HFFc6 (cell line): ENCODE results near the gene BCAP31. TPM values are rescaled to one million over a fixed set of nuclear protein-coding genes. Genes with fewer than 3 reads are reported as not detected.
"Not testable (repeated sequence)": the region's sequence is repeated elsewhere in the genome, so short reads cannot be mapped to it uniquely, and the experiment has no call there.

Experiments used
- DNase-seq: peaks from one replicate; pipeline ENCODE4 v3.0.0-alpha.2; 2018
- H3K27ac Mint-ChIP-seq: 2 replicates; pipeline ENCODE4 v1.8.0; 2020; ENCODE audit warnings: mild to moderate bottlenecking, mixed read lengths
- H3K27me3 Mint-ChIP-seq: 2 replicates; pipeline ENCODE4 v1.8.0; 2021; ENCODE audit warnings: mild to moderate bottlenecking, moderate library complexity, mixed read lengths; ENCODE audit not compliant: insufficient read depth
- H3K36me3 Mint-ChIP-seq: 2 replicates; pipeline ENCODE4 v1.8.0; 2021; ENCODE audit warnings: low read depth, mixed read lengths
- H3K4me1 Mint-ChIP-seq: 2 replicates; pipeline ENCODE4 v1.8.0; 2020; ENCODE audit warnings: low read depth, mixed read lengths
- H3K4me3 Mint-ChIP-seq: 2 replicates; pipeline ENCODE4 v1.8.0; 2020; ENCODE audit warnings: mild to moderate bottlenecking, moderate library complexity, mixed read lengths
- H3K9me3 Mint-ChIP-seq: 2 replicates; pipeline ENCODE4 v1.8.0; 2020; ENCODE audit warnings: mild to moderate bottlenecking, mixed read lengths
- total RNA-seq, 6 experiments: library from RNA; stranded (reverse); fragmentation: NEBNext Ultra II Directional; extraction: Animal tissue kit (Norgen Biotek cat#: 25700); gene quantifications; 2 replicates in 1 of 6; 3 replicates in 5 of 6; pipeline ENCODE4 v1.2.3, GENCODE V29; 2021
- TF ChIP-seq, protein P1 (sequence below): fragments of 200-600 bp; sonication (generic); IDR thresholded peaks from 2 replicates; pipeline ENCODE4 v1.5.0; 2021; ENCODE audit warnings: antibody characterized with exemption, mild to moderate bottlenecking

Gene BCAP31
- total RNA-seq, 6 experiments from 2014 or later: 203 to 295 (median 218) TPM

DNA sequence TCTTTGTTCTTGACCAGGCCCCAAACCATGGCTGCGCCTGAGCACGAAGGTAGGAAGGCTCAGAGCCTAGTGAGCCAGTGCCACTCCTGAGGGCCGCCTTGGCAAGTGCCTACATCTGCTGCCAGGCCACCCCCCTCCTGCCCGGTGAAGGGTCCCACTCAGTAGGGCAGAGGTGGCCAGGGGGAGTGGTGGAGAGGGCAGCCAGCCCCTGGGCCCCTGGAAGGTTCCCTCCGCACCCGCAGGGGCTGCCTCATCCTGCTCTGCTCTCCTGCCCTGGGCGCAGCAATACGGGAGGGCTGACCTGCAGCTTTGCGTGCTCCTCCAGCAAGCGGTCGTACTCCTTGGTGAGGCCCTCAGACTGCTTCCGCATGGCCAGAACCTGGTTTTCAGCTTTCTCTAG is 22.5 kb downstream of the BCAP31 start:
- H3K4me3 Mint-ChIP-seq: no peak overlapping the region
- no peaks in the 10 kb centered on the region for H3K36me3 Mint-ChIP-seq
- H3K27me3 Mint-ChIP-seq: peaks cover 1% of the 10 kb centered on the region
- peaks cover 8% of the 10 kb centered on the region; the same call in 1 of the 2 replicates for H3K4me1 Mint-ChIP-seq
- no peaks in the 10 kb centered on the region for H3K9me3 Mint-ChIP-seq
- H3K27ac Mint-ChIP-seq: no peak overlapping the region
- DNase-seq: no peak
- TF ChIP-seq, protein P1, sequence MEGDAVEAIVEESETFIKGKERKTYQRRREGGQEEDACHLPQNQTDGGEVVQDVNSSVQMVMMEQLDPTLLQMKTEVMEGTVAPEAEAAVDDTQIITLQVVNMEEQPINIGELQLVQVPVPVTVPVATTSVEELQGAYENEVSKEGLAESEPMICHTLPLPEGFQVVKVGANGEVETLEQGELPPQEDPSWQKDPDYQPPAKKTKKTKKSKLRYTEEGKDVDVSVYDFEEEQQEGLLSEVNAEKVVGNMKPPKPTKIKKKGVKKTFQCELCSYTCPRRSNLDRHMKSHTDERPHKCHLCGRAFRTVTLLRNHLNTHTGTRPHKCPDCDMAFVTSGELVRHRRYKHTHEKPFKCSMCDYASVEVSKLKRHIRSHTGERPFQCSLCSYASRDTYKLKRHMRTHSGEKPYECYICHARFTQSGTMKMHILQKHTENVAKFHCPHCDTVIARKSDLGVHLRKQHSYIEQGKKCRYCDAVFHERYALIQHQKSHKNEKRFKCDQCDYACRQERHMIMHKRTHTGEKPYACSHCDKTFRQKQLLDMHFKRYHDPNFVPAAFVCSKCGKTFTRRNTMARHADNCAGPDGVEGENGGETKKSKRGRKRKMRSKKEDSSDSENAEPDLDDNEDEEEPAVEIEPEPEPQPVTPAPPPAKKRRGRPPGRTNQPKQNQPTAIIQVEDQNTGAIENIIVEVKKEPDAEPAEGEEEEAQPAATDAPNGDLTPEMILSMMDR: no peak

- H3K4me1 Mint-ChIP-seq: peaks cover 8% of the 10 kb centered on the region; the same call in 1 of the 2 replicates
- TF ChIP-seq, protein P1: no peak
- no peaks in the 10 kb centered on the region for H3K36me3 Mint-ChIP-seq
- H3K9me3 Mint-ChIP-seq: no peaks in the 10 kb centered on the region
- no peak overlapping the region for H3K4me3 Mint-ChIP-seq
- peaks cover 1% of the 10 kb centered on the region; the same call in 1 of the 2 replicates for H3K27me3 Mint-ChIP-seq
- peak overlapping the region; percentile 48 for H3K27ac Mint-ChIP-seq
- no peak for DNase-seq
Observed at GRCh38 chrX:153700967-153701366, 23.2 kb downstream of the BCAP31 start.

DNA sequence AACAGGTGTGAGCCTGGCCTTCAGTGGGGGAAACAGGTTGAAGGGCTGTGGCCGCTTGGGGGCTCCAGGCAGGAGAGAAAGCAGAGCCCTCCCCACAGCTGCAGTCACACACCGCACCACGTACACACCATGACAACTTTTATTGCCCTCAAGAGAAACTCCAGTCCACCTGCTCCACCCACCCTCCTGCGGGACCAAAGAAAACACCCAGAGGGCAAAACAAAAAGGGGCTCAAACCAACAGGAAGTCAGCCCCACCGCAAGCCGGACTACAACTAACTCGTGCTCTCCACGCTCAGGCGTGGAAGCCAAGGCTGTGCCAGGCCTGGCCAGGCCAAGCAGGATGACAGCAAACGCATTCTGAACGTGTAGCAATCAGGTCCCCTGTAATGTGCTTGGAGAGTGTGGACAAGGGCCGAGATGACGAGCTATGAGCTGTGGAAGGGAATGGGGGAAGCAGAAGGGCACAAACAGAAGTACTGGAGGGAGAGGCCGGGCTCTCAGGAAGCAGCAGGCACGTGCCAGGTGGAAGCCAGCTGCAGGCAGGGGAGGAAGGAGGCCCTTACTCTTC is 23.7 kb downstream of the BCAP31 start:
- H3K9me3 Mint-ChIP-seq: no peaks in the 10 kb centered on the region
- TF ChIP-seq, protein P1: no peak
- H3K4me3 Mint-ChIP-seq: no peak overlapping the region; the same call in 1 of the 2 replicates
- peaks cover 1% of the 10 kb centered on the region; the same call in 1 of the 2 replicates for H3K27me3 Mint-ChIP-seq
- no peak for DNase-seq
- H3K36me3 Mint-ChIP-seq: no peaks in the 10 kb centered on the region
- peaks cover 8% of the 10 kb centered on the region; the same call in 1 of the 2 replicates for H3K4me1 Mint-ChIP-seq
- H3K27ac Mint-ChIP-seq: peak overlapping the region; percentile 48

- DNase-seq: not testable (repeated sequence)
Observed at GRCh38 chrX:153699784-153700371, 24.3 kb downstream of the BCAP31 start.

DNA sequence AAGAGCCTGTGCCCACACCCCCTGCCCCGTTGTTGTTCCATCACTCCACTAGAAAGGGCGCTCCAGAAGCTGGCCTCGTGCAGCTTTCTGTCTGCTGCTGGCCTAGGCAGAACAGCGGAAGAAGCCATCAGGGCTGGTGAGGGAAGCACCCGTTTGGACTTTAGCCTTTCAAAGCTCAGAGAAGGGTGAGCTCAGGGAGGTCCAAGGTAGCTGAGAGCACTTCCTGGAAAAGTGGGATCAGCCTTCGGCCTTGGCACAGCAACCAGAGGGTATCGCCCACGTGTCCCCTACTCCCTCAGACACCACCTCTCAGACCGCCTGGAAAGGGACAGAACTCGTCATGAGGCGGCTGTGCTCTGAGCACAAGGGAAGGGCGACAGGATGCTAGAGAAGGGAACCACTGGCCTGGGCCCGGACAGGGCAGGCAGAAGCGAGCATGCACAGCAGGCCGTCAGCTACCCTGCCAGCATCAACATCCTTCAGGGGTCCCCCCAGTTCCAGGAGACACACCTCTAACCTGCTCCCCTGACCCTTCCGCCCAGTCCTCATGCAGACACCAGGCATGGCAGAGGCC is 24.9 kb downstream of the BCAP31 start:
- not testable (repeated sequence) for H3K4me3 Mint-ChIP-seq, H3K27me3 Mint-ChIP-seq, H3K9me3 Mint-ChIP-seq, DNase-seq, H3K4me1 Mint-ChIP-seq, H3K27ac Mint-ChIP-seq, H3K36me3 Mint-ChIP-seq

More at GRCh38 chrX:153699784-153700371, 24.3 kb downstream of the BCAP31 start:
- H3K36me3 Mint-ChIP-seq, H3K4me3 Mint-ChIP-seq, H3K9me3 Mint-ChIP-seq, H3K4me1 Mint-ChIP-seq, H3K27ac Mint-ChIP-seq, H3K27me3 Mint-ChIP-seq: not testable (repeated sequence)

DNA sequence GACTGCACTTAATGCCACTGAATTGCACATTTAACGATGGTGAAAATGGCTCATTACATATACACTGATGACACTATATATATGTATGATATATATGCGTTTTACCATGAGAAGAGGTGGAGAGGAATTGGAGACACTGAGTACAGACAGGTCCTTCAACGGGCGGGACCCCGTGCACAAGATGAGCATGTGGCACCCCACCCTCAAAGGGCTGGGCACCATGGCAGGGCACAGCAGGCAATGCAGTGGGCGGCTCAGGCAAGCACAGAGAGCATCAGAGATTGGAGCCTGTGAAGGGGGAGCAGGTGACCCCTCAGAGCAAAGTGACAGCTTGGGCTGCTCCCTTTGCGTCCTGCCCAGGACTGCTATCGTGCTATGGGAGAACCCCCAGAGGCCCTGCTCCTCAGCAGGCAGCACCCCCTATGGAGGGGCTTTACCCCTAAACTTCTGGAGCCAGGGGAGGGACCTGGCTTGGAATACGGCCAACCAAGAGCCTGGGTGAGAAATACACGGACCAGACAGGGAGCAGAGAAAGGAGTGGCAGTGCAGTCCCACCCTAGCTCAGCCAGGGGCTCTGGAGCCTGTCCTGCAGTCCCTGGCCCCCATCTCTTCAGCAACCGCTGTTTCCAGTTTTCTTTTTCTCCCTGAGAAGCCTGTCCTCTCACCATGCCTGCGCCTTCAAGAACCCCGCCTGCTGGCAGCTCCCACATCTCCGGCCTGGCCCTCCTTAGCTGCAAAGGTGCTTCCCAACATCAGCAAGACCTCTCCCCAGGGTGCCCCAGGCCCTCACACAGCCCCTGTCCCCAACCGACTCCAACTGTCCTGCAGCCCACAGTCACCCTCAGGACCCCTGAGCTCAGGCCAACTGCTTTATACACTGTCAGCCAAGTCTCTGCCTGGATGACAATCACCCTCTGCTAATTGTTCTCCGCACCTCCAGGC is 26.0 kb downstream of the BCAP31 start:
- H3K4me1 Mint-ChIP-seq: peaks cover 8% of the 10 kb centered on the region; the same call in 1 of the 2 replicates
- H3K4me3 Mint-ChIP-seq: no peak overlapping the region
- no peaks in the 10 kb centered on the region for H3K9me3 Mint-ChIP-seq
- H3K27me3 Mint-ChIP-seq: peaks cover 1% of the 10 kb centered on the region; the same call in 1 of the 2 replicates
- H3K36me3 Mint-ChIP-seq: no peaks in the 10 kb centered on the region
- TF ChIP-seq, protein P1: no peak
- DNase-seq: no peak
- no peak overlapping the region; the same call in 1 of the 2 replicates for H3K27ac Mint-ChIP-seq

- H3K27me3 Mint-ChIP-seq, H3K36me3 Mint-ChIP-seq, DNase-seq, H3K4me3 Mint-ChIP-seq, H3K9me3 Mint-ChIP-seq, H3K4me1 Mint-ChIP-seq, H3K27ac Mint-ChIP-seq: not testable (repeated sequence)
Observed at GRCh38 chrX:153696986-153697722, 27.0 kb downstream of the BCAP31 start.

DNA sequence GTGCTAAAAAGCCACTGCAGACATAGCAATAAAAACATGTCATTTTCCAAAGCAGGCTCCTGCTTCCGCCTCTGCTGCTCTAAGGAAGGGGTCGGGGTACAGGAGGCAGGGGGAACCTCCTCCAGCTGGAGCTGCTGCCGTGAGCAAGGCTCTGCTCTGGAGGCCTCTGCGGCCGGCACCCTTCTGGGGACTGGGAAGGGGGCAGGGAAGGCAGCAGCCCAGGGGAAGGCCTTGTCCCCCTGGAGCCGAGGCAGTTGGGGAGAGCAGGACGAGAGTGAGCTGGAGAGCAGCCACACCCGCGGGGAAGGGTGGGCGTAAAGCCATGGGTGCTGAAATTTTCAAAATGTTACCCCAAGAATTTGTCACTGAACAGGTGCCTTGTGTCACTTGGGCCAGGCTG is 27.6 kb downstream of the BCAP31 start:
- not testable (repeated sequence) for H3K9me3 Mint-ChIP-seq, DNase-seq, H3K27ac Mint-ChIP-seq, H3K36me3 Mint-ChIP-seq, H3K27me3 Mint-ChIP-seq, H3K4me3 Mint-ChIP-seq, H3K4me1 Mint-ChIP-seq
